HL-60/S4 treated with retinoic acid at 250 ng/mL for 4 days and 3 days (cell line): ENCODE measurements around the gene FADD.
"Not testable (repeated sequence)": the region's sequence is repeated elsewhere in the genome, so short reads cannot be mapped to it uniquely, and the experiment has no call there.

Source experiments
- in situ Hi-C: fragments of 300-500 bp; cut with MboI; formaldehyde crosslinking; loops from 2 replicates; pipeline ENCODE4 v1.7.0; 2022; ENCODE audit warnings: low sequenced_read_pairs

Gene FADD

DNA sequence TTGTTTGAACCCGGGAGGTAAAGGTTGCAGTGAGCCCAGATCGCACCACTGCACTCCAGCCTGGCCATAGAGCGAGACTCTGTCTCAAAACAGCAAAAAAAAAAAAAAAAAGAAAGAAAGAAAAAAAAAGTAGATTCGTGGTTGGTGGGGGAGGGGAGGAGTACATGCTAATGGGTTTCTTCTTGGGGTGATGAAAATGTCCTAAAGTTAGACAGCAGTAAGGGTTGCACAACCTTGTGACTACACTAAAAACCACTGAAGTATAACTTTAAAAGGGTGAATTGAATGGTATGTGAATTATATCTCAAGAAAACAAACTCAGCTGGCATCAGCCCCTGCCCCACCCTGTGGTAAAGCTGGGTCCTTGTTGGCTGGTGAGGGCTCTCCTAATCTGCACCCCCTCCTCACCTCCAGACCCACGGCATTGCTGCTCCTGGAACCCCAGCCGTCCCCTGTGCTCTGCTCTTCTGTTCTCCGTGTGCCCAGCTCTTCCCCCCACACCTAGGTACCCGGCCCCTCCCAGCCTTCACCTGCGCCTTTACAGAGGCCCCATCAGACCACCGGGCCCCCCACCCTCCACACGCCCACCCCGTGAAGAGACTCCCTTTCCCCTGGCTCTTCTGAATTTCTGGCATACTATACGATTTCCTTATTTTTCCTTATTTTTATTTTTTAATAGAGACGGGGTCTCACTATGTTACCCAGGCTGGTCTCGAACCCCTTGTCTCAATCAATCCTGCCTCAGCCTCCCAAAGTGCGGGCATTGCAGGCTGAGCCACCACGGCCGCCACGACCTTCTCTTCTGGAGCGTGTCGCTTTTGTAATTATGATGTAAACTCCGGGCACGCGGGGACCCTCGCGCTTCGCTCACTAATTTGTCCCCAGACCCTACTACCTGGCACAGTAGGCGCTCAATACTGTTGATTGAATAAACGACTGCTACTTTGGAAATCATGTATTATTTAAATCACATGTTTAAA, 924 bp upstream of the FADD start:
- in situ Hi-C loops: no loop called here

DNA sequence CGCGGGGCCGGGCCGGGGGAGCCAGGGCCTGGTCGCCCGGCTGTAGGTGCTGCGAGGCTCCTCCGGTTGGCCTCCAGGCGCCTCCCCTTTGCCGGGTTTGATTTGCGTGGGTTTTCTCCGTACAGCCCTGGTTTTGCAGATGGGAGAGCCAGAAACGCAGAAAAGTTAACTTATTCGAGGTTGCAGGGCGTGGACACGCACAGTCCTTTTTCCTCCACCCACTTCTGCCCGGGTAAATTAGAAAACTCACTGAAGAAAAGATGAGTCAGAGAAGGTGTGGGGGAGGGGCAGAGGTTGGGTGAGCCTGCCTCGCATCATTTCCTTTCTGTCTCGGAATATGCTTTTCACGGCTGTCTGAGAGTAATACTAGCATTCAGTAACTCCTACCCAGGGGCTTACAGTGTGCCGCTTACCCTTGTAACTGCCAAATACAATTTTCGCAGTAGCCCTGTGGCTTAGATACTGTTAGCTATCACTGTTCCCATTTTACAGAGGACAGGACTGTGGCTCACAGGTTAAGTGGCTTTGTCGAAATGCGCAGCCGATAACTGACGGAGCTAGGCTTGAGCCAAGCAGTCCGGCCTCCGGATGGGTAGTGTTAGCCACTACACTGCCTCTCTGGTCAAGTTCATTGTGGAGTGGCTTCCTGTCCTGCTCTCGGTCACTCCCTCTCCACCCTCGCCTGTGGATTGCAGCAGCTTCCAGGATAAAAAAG, 812 bp downstream of the FADD start:
- in situ Hi-C loops: no loop called here

DNA sequence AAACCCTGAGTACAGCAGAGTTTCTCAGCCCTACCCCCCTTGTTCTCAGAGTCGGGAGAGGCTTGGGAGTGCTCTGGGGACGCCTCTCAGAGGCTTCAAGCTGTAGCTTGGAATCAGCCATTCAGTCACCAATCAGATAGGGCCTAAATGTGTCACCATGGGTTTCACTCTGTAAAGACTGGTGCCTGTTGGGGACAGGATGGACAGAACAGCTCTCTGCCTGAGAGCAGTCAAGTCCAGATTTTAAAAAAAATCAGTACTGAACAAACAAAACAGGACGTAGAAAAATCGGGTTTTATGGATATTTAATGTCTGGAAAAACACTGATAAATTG, 1.3 kb downstream of the FADD start:
- in situ Hi-C loops: no loop called here

DNA sequence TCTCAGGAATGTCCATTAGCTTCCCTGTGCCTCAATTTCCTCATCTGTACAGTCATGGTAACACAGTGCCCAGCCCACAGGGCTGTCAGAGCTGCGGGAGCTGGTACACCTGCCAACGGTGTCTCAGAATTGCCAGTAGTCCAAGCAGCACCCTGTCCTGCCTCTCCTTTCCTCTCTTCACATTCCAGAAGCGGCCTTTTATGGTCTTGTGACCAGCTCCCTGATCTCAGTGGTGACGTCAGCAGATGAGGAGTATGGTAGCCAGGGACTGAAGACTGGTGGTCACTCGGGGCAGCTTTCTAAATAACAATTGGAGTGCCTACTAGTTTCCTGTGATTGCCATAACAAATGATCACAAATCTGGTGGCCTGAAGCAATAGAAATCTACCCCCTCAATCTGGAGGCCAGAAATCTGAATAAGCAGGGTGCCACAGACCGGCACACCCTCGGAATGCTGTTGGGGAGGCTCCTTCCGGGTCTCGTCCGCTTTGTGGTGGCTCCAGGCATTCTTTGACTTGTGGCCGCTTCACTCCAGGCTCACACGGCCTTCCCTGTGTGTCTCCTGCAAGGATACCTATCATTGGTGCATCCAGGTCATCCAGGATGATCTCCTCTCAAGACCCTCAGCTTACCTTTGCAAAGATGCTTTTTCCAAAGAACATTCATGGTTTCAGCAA, 2.1 kb downstream of the FADD start:
- in situ Hi-C loops: no loop called here

DNA sequence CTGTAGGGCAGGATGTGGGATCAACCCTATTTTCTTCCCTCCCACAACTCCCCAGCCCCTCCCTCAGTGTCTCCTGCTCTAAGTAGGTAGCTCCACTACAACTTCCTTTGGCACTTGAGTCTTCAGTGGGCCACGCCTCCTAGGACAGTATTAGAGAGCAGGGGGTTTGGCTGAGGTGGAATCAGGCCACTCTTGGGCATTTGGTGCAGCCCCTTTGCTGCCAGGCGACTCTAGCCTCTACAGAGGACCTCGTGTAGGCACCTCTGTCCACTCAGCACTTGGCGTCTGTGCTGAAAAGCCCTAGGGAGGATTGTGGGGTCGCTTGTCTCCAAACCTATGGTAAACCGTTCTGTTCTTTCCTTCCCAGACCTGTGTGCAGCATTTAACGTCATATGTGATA, 2.7 kb downstream of the FADD start:
- in situ Hi-C loops: no loop called here

DNA sequence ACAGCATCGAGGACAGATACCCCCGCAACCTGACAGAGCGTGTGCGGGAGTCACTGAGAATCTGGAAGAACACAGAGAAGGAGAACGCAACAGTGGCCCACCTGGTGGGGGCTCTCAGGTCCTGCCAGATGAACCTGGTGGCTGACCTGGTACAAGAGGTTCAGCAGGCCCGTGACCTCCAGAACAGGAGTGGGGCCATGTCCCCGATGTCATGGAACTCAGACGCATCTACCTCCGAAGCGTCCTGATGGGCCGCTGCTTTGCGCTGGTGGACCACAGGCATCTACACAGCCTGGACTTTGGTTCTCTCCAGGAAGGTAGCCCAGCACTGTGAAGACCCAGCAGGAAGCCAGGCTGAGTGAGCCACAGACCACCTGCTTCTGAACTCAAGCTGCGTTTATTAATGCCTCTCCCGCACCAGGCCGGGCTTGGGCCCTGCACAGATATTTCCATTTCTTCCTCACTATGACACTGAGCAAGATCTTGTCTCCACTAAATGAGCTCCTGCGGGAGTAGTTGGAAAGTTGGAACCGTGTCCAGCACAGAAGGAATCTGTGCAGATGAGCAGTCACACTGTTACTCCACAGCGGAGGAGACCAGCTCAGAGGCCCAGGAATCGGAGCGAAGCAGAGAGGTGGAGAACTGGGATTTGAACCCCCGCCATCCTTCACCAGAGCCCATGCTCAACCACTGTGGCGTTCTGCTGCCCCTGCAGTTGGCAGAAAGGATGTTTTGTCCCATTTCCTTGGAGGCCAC, 3.3 kb downstream of the FADD start:
- in situ Hi-C loops: no loop called here

DNA sequence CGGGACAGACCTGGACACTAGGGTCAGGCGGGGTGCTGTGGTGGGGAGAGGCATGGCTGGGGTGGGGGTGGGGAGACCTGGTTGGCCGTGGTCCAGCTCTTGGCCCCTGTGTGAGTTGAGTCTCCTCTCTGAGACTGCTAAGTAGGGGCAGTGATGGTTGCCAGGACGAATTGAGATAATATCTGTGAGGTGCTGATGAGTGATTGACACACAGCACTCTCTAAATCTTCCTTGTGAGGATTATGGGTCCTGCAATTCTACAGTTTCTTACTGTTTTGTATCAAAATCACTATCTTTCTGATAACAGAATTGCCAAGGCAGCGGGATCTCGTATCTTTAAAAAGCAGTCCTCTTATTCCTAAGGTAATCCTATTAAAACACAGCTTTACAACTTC, 3.9 kb downstream of the FADD start:
- in situ Hi-C loops: no loop called here

DNA sequence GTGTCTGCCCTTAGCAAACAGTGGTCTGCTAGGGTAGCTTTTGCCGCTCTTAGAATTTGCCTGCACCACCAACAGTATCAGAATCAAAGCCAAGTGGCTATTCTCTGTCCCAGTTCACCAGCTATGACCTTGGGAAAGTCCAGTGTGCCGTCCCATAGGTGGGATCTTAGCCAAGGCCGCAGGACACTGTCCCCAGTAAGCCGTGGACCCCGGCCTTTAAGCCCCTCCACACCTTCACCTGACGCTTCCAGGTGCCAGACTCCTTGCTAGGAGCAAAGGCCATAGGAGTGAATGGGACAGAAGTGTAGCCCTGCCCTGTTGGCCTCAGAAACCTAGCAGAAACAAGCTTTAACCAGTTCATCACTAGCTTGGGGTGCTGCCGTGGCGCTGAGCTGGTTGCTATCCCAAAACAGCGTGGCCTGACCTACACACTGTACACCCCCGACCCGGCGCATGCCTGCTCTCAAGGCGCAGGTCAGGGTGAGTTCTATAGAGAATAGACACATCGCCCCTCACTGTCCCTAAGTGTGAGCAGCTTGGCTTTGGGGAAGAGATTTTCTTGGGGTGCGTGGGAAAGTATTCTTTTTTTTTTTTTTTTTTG, 4.5 kb downstream of the FADD start:
- in situ Hi-C loops: no loop called here

DNA sequence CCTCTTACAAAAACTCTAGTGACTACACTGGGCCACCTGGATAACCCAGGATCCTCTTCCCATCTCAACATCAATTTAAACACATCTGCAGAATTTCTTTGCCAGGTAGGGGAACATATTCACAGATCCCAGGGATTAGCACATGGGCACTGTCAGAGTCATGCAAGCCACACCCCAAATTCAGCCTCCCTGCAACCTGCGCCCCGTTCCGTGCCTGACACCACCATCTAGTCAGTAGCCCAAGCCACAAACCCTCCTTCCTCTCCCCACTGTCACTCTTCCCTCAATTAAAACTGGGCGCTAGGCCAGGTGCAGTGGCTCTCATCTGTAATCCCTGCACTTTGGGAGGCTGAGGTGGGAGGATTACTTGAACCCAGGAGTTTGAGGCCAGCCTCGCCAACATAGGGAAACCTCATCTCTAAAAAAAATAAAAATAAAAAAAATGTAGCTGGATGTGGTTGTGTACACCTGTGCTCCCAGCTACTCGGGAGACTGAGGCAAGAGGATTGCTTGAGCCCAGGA, 6.4 kb downstream of the FADD start:
- in situ Hi-C loops: no loop called here

DNA sequence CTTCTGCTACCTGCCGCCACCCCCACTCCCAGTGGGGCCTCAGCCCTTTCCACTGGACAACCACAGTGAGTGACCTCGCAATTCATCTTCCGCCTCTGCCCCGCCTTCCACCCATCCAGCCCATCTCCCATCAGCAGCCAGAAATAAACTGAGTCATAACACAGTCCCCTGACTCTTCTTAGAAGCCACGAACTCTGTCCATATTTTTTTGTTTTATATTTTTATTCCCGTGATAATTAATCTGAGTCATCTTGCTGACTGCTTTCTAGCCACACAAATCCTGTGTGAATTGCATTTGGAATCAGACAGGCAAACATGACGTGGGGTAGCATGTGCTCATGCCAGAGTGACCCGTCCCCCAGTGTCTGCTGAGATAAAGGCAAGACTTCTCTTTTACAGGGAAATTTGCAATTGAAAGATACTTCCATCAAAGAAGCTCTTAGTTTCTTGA, 7.0 kb downstream of the FADD start:
- in situ Hi-C loops: no loop called here

DNA sequence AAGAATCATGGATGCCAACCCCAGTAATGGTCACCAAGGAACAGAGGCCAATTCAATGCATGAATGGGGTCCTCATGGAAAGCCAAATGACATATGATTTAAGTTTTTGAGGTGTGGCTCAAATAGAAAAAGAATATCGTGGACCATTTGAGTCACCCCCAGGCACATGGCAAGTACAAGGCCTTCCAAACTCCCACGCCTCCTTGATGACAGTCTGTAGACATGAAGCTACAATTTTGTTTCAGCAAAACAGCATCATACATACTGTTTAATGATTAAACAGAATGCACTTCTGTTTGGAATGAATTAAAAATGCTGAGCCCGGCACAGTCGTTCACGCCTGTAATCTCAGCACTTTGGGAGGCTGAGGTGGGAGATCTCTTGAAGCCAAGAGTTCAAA, 7.4 kb downstream of the FADD start:
- in situ Hi-C loops: no loop called here

DNA sequence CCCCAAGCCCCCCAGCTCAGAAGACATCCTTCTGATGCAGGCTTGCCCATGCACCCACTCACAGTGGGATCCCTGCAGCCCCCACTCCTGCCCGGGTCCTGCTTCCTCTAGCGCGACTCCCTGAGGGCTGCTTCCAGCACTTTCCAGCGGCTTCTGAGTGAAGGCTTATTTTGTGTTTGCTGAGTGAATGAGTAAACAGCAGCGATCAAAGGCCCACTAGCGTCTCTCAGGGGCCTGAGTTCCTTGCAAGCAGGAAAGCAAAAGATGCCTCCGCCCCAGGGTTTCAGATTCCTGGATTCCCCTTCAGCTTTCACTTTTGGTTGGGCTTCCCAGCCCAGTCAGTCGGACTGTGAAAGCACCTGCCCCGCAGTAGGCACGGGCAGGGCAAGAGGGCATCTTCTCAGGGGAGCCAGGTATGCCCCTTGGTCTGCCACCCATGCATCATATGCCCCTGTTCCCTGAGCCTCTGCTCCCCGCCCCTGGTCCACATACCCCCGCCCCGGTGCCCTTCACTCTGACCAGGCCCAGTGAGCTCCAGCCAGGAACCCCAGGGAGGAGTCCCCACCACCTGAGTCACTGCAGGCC, 9.2 kb downstream of the FADD start:
- in situ Hi-C loops: no loop called here

DNA sequence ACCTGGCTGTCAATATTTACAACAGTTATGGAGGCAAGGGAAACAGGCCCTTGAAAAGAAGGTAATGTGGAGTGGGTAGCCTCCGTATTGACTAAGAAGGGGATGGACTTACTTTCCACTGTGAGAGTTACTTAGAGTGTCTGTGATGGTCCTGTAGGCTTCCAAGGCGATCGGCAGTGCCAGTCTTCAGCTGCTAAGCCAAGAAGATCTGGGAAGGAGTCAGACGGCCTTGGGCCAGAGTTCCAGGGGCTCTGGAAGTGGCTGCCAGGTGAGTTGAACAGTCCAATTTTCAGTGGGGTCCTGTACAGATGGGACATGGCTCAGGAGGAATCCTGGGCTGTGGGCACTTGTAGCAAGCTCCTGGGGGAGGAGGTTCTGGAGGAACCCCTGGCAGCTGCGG, 14.3 kb downstream of the FADD start:
- in situ Hi-C loops: not testable (repeated sequence)

DNA sequence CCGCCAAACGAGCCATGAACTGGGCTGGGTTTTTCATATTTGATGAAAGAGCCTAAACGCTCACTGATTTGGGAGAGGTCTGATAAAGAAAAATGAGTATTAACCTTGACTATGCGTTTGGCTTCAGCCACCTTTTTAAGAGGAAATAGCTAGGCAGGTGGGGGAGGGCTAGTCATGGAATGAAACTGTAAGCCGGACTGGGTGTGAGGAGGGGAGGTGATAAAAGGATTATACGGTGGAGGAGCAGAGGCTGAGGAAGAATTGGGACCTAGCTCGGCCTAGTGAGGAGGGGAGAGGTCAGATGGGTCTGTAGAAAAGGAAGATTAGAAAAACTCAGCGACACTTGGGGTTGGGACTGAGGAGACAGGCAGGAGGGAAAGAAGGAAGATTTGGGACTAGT, 15.0 kb downstream of the FADD start:
- in situ Hi-C loops: not testable (repeated sequence)

DNA sequence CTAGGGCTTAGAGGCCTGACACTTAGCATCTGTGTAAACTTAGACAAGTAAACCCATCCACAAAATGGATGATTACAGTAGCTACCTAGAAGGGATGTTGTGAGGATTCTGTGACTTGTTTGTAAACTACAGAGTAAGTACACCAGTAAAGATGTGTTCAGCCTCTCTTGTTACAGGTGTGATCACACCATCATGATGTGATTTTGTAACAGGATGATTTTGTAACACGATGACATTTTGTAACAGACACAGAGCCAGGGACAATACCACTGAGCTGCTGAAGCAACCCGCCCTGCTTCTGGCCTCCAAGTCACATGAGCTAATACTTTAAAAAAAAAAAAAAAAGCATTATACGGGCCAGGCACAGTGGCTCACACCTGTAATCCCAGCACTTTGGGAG, 17.0 kb downstream of the FADD start:
- in situ Hi-C loops: no loop called here

DNA sequence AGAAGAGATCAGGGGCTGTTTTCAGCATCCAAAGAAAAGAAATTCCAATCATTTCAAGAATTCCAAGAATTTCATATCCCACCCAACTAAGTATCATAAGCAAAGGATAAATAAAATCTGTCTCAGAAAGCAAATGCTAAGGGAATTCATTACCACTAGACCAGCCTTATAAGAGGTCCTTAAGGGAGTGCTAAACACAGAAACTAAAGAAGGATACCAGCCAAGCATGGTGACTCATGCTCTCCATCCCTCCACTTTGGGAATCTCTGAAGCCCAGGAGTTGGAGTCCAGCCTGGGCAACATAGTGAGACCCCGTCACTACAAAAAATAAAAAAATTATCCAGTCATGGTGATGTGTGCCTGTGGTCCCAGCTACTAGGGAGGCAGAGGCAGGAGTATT, 17.8 kb downstream of the FADD start:
- in situ Hi-C loops: no loop called here

DNA sequence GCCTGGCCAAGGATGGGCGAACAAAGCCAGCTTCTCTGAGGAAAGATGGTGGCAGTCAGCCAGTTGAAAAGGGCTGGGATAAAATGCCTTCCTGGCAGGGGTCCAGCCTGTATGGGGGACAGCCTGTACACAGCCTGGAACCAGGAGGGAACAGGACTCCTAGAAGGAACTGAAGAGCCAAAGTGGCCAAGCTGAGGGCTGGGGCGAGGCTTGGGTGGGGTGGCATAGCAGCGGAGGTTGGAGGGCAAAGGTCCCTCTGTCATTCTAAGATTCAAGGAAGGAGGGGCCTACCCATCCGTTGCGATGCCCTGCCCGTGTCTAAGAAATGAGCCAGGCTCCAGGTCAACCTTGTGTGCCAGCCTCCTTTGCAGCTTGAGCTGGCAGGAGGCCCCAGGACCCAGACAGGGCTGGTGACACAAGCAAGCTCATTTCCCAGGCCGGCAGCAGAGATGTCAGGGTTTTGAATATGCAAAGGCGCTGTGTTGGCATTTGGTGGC, 22.6 kb downstream of the FADD start:
- in situ Hi-C loops: no loop called here

DNA sequence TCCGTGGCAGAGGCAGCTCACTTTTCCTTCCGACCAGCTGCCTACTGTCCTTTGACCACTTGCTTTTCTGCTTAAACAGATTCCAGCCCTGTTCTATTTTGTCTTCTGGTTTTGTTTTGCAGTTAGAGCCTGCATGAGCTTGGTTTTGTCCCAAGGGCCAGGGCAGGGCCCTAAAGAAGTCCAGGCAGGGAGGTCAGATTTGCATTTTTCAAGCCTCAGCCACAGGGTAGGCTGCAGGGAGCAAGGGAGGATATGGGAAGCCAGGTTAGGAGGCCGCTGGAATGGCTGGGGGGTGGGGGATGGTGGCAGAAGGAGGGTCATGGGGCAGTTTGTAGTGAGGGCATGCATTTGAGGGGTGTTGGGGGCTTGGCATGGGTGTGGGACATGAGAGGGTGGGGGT, 23.1 kb downstream of the FADD start:
- in situ Hi-C loops: no loop called here

DNA sequence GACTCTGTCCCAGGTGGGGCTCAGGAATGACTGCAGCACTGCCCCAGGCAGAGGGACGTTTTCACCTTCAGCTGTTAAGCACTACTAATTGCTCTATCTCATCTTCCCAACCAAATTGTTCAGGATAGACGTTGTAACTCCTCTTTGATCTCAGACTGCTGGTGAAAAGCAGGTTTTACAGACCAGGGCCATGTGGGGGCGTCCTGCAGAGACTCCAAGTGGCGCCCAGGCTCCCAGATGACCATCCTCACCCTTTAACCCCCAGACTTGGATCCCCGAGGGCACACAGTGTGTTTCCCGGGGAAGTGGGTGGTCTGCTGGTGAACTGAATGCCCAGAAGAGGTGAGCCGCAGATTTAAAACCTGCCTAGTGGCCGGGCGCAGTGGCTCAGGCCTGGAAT, 23.9 kb downstream of the FADD start:
- in situ Hi-C loops: no loop called here

DNA sequence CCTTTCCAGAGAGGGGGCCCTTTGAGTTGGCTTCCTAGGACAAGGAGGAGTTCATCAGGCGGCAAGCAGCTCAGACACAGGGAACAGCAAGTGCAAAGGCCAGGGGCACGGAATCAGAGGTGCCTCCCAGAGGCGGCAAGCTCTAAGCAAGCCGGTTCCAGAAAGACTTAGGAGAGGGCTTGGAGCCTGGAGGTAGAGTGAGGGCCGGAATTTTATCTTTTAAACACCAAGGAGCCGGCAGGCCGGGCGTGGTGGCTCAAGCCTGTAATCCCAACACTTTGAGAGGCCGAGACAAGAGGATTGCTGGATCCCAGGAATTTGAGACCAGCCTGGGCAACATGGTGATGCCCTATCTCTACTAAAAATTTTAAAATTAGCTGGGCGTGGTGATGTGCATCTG, 26.6 kb downstream of the FADD start:
- in situ Hi-C loops: no loop called here
